Prostate gland (tissue), 2 donors: Measurements from ENCODE around the gene HOXA13. TPM values are rescaled to one million over a fixed set of nuclear protein-coding genes. Genes with fewer than 3 reads are reported as not detected.

Experiments used
- DNase-seq: peaks from one replicate; pipeline ENCODE4 v3.0.0-alpha.2; 2019; ENCODE audit warnings: low spot score
- H3K27ac ChIP-seq, 2 donors: fragments of 200-600 bp; sonication (generic); 2 replicates each; pipeline ENCODE4 v1.5.1; 2017 to 2019
- H3K27me3 ChIP-seq: fragments of 200-600 bp; sonication (generic); replicated peaks from 2 replicates; pipeline ENCODE4 v1.5.1; 2019; ENCODE audit not compliant: insufficient read depth
- H3K36me3 ChIP-seq, 2 donors: fragments of 200-600 bp; sonication (generic); 1 replicate in 1 of 2; 2 replicates in 1 of 2; pipeline versions ENCODE4 v1.5.1 to v1.8.1; 2017 to 2019
- H3K4me1 ChIP-seq: fragments of 200-600 bp; sonication (generic); replicated peaks from 2 replicates; pipeline ENCODE4 v1.5.1; 2019
- H3K4me3 ChIP-seq, 2 donors: fragments of 200-600 bp; sonication (generic); 2 replicates each; pipeline ENCODE4 v1.5.1; 2017 to 2019
- H3K9me3 ChIP-seq: fragments of 200-600 bp; sonication (generic); 2 replicates; pipeline ENCODE4 v1.5.1; 2017
- CTCF ChIP-seq, 4 experiments: fragments of 200-600 bp in 2 of 4; fragments of 450-650 bp in 2 of 4; sonication (generic) in 2 of 4; IDR thresholded peaks; 1 replicate in 3 of 4; 2 replicates in 1 of 4; pipeline ENCODE4 v1.5.1; 2016 to 2019; ENCODE audit warnings: antibody characterized with exemption in 4 of 4, mild to moderate bottlenecking in 2 of 4, moderate library complexity in 2 of 4
- POLR2A ChIP-seq: fragments of 450-650 bp; IDR thresholded peaks from one replicate; pipeline ENCODE4 v1.6.1; 2016; ENCODE audit warnings: antibody characterized with exemption, mild to moderate bottlenecking
- POLR2AphosphoS5 ChIP-seq: sonication (generic); formaldehyde crosslinking; IDR thresholded peaks from one replicate; pipeline ENCODE4 v1.6.1; 2017; ENCODE audit warnings: antibody characterized with exemption
- WGBS: methylation state at CpG from one replicate; pipeline ENCODE4 v1.1.5; 2018; 5-methylcytosine and 5-hydroxymethylcytosine counted together
- intact Hi-C: fragments of 100-400 bp; cut with DNase I; formaldehyde crosslinking; loops from one replicate; pipeline ENCODE4 v1.14.2; 2022
- total RNA-seq, 2 donors: library from RNA; depleted of rRNA; stranded (reverse); fragments of >200 nt; gene quantifications; one replicate each; pipeline ENCODE4 v1.1.0, GENCODE V29; 2016

Gene HOXA13
- total RNA-seq, 2 donors from 2014 or later = 19.1 to 50.4 TPM

DNA sequence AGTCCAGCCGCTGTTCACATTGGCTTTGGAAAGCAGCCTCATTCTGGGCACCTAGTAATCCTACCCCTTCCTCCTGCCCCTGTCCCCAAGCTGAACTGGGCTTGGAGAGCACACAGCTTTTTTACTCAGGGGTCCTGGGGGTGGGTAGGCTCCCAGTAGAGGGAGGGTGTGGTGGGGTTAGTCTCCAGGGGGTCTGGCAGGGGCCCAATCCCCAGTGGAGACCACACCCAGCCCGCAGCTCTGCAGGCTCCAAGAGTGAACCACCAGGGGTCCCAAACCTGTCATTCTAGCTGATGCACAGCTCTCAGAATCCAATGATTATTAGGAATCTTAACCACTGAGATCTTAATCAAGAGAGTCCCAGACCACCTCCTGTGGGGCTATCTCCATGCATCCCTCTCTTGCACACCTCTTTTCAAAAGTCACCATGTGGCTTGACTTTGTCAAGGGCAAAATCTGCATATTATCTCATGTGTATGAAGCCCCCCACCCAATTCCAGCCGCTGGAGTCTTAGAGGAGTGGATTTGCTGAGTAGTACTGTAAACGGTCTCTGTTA lies 17.5 kb downstream of the HOXA13 start:
- no peaks in the 10 kb centered on the region for H3K4me1 ChIP-seq
- intact Hi-C loops = no loop called here
- no peak for DNase-seq
- no peaks in the 10 kb centered on the region for H3K9me3 ChIP-seq
- 70% methylated on average over 4 of the region's 4 CpGs for WGBS
- H3K27ac ChIP-seq = peak overlapping the region; percentile 96 to 97
- no peaks in the 10 kb centered on the region for H3K36me3 ChIP-seq
- TF ChIP-seq POLR2AphosphoS5 (no peak), CTCF (IDR thresholded peaks at IDR 0.05) (peak in 1 of 4 experiments; percentile 1)
- no peak overlapping the region for H3K4me3 ChIP-seq
- no peaks in the 10 kb centered on the region for H3K27me3 ChIP-seq

GRCh38 chr7:27181795-27182275 lies 18.1 kb downstream of the HOXA13 start:
- no peaks in the 10 kb centered on the region for H3K27me3 ChIP-seq
- H3K4me1 ChIP-seq = no peaks in the 10 kb centered on the region
- no peaks in the 10 kb centered on the region for H3K36me3 ChIP-seq
- 72% methylated on average over 4 of the region's 4 CpGs for WGBS
- H3K9me3 ChIP-seq = no peaks in the 10 kb centered on the region
- intact Hi-C loops = no loop called here
- peak overlapping the region; percentile 96 to 97 for H3K27ac ChIP-seq
- TF ChIP-seq CTCF (IDR thresholded peaks at IDR 0.05) = no peak
- no peak for TF ChIP-seq POLR2A
- no peak for TF ChIP-seq POLR2AphosphoS5
- H3K4me3 ChIP-seq = no peak overlapping the region
- no peak for DNase-seq

DNA sequence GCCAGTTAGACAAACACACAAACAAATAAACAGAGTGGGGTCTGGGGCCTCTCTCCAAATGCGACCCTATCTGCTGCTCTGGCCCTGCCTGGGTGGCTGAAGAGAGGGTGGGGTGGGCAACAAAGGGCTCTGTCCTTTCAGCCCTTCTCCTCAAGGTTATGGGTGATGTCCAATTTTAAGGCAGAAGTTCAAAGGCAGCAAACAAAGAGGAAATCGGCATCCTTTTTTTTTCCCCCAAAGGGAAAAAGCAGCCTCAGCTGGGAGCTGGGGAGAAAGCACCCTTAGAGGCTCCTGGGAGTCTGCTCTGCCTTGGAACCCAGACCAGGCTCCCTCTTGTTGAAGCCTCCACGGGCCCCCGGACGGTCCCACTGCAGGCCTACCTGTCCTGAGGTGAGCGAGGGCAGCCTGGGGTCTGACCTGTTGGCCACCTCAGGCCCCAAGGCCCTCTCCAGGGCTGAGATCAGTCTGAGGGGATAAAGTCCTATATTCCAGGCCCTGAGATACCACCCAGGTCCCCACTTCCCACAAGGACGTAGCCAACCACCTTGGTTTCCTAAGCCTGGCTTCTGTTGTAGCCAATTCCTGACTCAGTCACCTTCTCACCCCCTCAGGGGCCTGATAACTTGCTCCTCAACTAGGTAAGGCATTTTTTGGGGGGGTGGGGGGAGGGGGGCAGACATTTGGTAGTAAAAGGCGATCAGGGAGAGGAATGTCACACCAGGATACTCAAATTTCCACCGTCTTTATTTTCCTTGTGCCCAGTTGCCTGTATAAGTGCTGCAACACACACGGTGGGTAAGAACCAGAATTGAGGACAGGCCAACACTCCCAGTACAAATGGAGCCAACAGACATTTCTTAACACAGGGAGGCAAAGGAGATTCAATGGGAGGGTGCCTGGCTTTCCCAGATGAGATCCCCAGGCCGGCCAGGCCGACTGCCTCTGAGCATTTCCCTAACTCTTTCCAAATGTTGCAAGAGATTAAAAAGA lies 19.2 kb downstream of the HOXA13 start:
- Histone ChIP-seq H3K36me3 (no peaks in the 10 kb centered on the region), H3K4me1 (no peaks in the 10 kb centered on the region), H3K27ac (peak overlapping the region; percentile 96), H3K9me3 (no peaks in the 10 kb centered on the region), H3K4me3 (peak overlapping the region; percentile 61 to 80), H3K27me3 (no peaks in the 10 kb centered on the region)
- WGBS = 57% methylated on average over 12 of the region's 12 CpGs
- intact Hi-C loops = no loop called here
- DNase-seq = no peak
- TF ChIP-seq POLR2A (no peak), CTCF (IDR thresholded peaks at IDR 0.05) (no peak), POLR2AphosphoS5 (no peak)

GRCh38 chr7:27179503-27180430 lies 20.1 kb downstream of the HOXA13 start:
- Histone ChIP-seq H3K4me3 (peak overlapping the region; percentile 61 to 80), H3K9me3 (no peaks in the 10 kb centered on the region), H3K27ac (peak overlapping the region; percentile 96), H3K36me3 (no peaks in the 10 kb centered on the region), H3K4me1 (no peaks in the 10 kb centered on the region), H3K27me3 (no peaks in the 10 kb centered on the region)
- TF ChIP-seq CTCF (IDR thresholded peaks at IDR 0.05) = peak; percentile 93 to 96 (median 94)
- TF ChIP-seq POLR2A = peak; percentile 33
- peak; percentile 47 for TF ChIP-seq POLR2AphosphoS5
- intact Hi-C loops = no loop called here
- 9% methylated on average over 56 of the region's 56 CpGs for WGBS
- peak; percentile 88 for DNase-seq
